SW480 (cell line): ENCODE data around the gene AP2A1.
"Not testable (repeated sequence)": the region's sequence is repeated elsewhere in the genome, so short reads cannot be mapped to it uniquely, and the experiment has no call there.

ENCODE experiments used
- DNase-seq: peaks from one replicate; pipeline ENCODE4 v3.0.0-alpha.2; 2016; ENCODE audit warnings: low spot score

Gene AP2A1

DNA sequence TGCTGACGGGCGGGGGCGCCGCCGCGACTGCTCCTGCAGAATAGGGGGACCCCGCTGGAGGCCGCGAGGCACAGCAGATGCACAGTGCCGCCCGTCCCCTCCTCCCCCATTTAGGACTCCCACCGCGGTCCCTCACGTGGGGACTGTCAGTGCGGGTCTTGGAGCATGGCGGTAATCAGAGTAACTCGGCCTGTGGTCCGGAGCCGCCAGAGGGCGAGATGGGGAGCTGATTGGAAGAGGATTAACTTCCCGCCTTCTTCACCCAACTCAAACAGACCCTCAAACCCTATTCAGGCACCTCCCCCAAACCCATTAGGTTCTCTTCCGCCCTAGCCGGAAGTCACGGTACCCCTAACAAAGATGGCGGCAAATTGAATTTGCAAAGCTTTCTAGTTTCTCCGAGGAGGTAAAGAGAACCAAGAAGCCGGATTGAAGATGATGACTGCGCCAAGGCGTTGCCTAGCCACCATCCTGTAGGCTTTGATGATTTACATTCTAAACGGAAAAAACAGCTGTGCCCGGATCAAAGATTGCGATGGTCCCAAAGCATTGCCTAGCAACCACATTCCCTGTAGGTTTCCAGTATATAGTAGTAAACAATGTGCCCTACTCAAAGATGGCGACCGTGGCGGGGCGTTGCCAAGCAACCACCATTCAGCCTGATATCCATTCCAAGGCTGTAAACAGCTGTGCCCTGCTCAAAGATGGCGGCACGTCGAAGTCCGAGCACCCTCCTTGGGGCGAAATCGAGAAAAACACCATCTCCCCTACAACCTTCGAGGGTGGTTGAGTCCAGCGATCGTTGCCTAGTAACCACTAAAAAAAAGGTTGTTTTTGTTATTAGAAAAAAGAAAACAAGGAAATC, 46.4 kb downstream of the AP2A1 start, which contains the start of gene FUZ:
Gene FUZ (minus strand): TSS at position 296 of the 865 bp plus-strand sequence. CDS start 186 bp downstream, at position 110.
- DNase-seq: peak; percentile 98

DNA sequence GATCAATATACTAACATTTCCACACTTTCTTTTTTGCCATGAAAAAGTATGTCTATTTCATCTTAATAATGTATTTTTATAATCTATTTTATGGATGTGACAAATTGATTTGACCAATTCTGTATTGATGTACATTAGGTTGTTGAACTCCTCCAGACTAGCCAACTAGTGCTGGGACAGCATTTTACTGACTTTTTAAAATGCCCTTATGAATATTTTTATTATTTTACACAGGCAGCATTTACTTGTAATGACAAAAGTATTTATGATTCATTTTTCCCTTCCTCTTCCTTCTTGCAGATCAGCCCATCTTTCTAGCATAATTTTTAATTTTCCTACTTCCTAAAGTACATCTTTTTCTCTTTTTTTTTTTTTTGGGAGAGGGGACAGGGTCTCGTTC, 47.2 kb downstream of the AP2A1 start:
- no peak for DNase-seq

DNA sequence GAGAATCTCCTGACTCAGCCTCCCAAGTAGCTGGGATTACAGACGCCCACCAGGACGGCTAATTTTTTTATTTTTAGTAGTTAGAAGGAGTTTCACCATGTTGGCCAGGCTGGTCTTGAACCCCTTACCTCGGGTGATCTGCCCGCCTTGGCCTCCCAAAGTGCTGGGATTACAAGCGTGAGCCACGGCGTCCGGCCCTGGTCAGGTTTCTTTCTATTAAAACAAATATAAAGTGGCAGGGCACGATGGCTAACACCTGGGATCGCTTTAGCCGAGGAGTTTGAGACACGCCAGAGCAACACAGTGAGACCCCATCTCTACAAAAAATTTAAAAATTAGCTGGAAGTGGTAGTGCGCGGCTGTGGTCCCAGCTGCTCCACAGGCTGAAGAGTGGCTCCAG, 49.8 kb downstream of the AP2A1 start:
- no peak for DNase-seq

DNA sequence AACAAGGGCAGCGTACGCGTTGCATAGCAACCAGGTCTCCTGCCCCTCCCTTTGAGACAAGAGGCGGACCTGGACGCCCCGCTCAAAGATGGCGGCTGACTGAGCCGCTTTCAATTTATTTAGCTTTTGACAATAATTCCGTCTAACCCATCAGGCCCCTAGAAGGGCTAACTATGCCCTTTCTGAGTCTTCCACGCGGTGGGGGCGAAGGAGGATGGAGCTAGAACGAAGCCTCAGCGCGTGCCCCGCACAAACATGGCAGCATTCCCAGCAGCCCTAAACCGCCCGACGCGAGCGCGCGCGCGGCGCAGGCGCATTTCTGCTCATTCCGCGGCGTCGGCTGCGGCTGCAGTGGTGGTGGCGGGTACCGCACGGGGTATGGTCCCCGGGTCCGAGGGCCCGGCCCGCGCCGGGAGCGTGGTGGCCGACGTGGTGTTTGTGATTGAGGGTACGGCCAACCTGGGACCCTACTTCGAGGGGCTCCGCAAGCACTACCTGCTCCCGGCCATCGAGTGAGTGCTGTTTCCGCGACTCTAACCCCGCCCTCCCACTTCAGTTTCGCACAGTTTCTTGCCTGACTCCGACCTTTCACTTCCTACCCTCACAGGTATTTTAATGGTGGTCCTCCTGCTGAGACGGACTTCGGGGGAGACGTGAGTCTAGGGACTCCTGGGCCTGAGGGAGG, 51.3 kb downstream of the AP2A1 start, which contains the start of gene MED25:
Gene MED25 (plus strand): TSS at position 326 of the 685 bp plus-strand sequence. CDS start 53 bp downstream, at position 379.
- DNase-seq: peak; percentile 86

DNA sequence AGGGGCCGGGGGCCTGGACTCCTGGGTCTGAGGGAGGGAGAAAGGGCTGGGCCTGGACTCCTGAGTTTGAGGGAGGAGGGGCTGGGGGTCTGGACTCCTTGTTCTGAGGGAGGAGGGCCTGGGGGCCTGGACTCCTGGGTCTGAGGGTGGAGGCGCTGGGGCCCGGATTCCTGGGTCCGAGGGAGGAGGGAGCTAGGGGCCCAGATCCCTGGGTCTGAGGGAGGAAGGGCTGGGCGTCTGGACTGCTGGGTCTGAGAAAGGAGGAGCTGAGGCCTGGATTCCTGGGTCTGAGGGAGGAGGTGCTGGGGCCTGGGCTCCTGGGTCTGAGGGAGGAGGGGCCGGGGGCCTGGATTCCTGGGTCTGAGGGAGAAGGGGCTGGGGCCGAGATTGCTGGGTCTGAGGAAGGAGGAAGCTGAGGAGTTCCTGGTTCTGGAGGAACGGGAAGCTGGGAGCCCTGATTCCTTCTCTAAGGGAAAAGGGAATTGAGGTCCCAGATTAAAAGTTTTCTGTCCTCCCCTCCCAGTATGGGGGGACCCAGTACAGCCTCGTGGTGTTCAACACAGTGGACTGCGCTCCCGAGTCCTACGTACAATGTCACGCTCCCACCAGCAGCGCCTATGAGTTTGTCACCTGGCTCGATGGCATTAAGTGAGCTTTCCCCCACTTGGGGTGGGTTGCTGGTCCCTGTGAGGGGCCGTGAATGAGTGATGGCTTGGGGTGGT, 52.0 kb downstream of the AP2A1 start:
- DNase-seq: no peak

DNA sequence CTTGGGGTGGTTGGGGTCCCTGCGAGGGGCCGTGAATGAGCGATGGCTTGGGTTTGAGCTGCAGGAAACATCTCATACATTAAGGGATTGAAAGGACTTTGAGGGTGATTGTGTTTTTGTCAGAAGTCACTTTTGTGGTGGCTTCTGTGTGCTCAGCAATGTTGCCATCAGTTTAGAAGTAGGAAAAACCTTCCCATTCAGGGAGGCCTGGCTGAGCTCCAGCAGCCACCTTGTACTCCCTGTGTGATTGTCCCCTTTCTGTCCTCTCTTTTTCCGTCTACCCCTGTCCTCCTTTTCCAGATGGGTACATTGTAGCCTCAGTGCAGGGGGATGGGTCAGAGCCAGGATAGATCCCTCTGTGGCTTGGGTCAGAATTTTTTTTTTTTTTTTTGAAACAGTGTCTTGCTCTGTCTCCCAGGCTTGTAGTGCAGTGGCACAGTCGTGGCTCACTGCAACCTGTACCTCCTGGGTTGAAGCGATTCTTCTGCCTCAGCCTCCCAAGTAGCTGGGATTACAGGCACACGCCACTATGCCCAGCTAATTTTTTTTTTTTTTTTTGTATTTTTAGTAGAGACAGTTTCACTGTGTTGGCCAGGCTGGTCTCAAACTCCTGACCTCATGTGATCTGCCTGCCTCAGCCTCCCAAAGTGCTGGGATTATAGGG, 52.8 kb downstream of the AP2A1 start:
- not testable (repeated sequence) for DNase-seq

DNA sequence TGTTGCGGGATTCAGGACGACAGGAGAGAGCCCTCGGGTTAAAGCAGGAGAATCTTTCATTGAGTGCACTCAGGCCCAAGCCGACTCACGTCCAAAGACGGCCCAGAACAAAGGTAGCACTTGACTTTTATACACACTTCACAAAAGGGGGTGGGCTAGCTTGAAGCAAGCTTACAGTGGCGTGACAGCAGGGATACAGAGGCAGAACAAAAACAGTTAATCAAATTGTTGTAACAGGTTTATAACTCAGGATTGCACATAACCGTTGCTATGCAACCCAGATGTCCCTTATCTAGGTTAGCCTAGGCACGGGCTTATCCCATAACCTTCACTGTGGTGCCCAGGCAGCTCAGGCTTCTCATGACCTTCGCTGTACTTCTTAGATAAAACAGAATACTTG, 53.3 kb downstream of the AP2A1 start:
- no peak for DNase-seq

DNA sequence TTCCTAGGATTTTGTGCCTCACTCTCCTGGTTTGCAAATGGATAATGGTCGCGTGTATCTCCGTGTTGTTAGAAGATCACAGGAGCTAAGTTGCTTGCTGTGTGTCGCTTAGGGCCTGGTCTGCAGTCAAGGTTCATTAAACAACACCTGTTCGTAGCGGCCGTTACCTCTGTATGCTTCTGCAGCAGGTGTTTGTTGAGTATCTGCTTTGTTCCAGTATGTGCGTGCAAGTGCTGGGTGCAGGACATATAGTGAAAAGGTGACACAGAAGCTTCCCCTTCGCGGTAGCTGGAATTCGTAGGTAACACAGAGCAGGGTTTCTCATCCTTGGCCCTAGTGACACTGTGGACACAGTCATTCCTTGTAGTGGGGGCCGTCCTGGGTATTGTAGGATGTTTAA, 56.7 kb downstream of the AP2A1 start:
- DNase-seq: no peak

DNA sequence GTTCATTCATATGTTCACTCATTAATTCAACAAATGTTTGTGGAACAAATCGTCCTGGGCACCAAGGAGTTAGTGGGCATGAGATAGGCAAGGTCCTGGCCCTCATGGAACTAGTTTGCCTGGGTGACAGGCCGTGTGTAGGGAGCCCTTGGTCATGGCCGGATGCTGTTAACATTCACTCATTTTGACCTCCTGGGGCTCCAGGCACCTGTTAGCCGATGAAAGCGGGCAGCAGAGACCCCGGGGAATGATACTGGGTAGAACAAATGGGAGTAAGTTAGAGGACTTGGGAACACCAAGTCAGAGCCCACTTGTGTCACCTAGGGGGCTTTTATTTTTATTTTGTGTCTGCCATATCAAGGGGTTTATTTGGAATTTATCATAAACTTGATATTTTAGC, 57.9 kb downstream of the AP2A1 start:
- no peak for DNase-seq

DNA sequence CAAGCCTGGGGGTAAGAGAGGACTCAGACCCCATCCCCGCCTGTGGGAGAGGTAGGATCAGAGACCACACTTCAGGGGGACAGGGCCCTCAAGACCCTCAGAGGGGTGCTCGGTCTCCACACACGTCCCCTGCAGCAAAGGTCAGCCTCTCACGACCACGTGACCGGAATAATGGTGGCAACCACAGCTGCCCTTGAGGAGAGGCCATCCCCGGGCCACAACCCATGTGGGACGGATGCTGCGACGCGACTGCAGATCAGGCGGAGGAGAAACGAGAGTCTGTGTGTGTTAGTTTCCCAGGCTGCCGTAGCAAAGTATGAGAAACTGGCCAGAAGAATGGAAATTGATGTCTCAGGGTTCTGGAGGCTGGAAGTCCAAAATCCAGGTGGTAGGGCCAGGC, 60.2 kb downstream of the AP2A1 start:
- DNase-seq: no peak

DNA sequence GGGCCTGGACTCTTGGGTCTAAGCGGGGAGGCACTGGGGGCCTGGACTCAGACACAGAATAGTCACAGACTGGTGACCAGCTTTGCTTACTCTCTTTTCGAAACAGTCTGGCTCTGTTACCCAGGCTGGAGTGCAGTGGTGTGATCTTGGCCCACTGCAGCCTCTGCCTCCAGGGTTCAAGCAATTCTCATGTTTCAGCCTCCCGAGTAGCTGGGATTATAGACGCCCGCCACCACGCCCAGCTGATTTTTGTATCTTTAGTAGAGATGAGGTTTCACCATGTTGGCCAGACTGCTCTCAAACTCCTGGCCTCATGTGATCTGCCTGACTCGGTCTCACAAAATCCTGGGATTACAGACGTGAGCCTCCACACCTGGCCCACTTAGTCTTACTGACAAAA, 62.4 kb downstream of the AP2A1 start:
- no peak for DNase-seq

DNA sequence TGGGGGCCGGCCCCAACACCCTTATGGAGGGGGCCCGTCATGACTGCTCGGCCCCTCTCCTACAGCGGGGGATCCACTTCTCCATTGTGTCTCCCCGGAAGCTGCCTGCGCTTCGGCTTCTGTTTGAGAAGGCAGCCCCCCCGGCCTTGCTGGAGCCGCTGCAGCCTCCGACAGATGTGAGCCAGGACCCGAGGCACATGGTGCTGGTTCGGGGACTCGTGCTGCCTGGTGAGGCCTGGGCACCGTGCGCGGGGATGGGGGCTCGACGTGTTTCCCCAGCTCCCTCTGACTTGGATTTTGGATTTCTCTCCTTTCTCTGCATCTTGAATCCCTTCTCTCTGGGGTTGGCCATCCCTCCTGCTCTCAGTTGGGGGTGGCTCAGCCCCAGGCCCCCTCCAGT, 62.9 kb downstream of the AP2A1 start:
- DNase-seq: no peak

DNA sequence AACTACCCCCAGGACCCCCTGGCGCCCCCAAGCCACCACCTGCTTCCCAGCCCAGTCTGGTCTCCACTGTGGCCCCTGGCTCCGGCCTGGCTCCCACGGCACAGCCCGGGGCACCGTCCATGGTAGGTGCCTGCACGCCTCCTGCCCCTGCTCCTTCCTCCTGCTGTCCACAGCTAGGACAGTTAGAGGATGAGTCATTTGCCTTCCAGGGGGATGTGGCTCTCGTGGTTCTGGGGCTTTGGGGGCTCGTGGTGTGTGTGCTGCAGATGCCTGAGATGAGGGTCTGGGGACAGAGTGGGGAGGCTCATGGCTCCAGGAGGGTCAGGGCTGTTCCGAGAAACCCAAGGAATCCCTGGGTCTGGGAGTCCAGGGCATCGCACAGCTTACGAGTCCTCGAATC, 64.0 kb downstream of the AP2A1 start:
- no peak for DNase-seq

DNA sequence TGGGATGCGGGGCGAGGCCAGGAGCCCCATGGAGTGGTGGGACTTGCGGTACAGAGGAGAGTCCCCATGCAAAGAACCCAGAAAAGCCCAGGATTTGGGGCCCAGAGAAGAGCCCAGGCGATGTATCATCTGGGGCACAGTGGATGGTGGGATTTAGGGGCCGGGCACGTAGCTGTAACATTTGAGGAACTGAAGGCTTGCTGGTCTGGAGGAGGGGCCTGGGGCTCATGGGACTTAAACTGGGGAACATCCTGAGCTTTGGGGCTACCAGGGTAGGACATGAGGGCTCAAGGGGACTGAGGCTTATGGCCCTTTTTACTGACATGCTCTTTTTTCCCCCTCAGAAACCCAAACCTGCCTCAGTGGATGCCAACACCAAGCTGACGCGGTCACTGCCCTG, 64.8 kb downstream of the AP2A1 start:
- DNase-seq: no peak

DNA sequence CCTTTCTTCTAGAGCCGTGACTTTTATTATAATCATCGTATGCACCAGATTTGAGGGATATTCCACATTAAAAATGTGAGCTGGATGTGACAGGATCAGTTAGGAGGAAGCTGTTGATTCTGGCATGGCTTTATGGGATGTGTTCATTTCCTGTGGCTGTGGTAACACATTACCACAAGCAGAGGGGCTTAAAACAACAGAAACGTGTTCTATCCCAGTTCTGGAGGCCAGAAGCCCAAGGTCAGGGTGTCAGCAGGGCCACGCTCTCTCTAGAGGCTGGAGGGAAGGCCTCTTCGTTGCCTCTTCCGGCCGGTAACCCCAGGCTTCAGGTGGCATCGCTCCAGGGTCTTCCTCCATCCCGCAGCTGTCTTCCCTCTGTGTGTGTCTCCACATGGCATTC, 65.8 kb downstream of the AP2A1 start:
- DNase-seq: no peak

DNA sequence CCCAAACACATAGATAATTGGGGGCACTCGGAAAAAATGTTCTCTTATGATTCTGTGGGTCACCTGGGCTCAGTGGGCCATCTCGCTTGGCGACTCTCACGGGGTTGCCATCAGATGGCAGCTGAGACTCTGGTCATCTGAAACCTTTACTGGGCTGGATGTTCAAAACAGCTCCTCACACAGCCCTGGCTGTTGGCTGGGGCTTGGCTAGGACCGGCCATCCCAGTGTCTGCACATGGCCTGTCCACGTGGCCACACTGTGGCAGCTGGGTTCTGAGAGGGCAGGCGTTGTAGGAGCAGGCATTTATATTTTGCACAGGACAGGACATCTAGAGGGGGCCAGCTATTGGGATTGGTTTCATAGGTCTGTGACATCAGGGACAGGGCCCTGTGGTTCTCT, 66.8 kb downstream of the AP2A1 start:
- no peak for DNase-seq

DNA sequence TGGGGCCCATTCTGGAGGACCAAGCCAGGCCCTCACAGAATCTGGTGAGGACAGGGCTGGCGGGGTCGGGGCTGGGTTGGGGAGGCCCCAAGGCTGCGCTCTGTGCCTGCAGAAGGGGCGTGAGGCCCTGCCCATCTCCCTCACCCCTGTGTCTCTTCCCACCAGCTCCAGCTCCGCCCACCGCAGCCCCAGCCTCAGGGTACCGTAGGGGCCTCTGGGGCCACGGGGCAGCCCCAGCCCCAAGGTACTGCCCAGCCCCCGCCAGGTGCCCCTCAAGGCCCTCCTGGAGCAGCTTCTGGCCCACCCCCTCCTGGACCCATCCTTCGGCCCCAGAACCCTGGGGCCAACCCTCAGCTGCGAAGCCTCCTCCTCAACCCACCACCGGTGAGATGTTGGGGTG, 68.8 kb downstream of the AP2A1 start:
- DNase-seq: no peak

DNA sequence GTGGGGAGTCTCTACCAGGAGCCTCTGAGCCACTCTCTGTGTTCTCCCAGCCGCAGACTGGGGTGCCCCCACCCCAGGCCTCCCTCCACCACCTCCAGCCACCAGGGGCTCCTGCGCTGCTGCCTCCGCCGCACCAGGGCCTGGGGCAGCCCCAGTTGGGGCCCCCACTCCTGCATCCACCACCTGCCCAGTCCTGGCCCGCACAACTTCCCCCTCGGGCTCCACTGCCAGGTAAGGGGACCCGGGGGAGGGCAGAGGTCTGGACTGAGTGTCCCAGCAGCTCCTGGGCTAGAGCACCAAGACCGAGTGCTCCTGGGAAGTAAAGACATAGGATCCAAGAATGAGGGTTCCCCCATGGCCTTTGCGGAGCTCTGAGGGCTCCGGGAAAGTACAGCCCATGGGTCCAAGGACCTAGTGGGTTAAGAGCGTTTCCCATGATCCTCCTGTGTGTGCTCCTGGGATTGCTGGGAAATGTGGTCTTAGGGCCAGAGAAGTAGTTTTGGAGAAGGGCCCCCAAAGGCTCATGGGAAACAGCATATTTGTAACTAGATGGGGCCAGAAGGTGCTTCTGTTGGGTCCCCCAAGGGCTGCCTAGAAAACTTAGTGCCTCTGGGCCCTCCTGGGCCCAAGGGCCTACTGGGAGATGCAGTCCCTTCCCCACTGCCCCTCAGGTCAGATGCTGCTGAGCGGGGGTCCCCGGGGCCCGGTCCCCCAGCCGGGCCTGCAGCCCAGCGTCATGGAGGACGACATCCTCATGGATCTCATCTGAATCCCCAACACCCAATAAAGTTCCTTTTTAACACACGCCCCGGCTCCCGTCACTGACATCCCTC, 69.6 kb downstream of the AP2A1 start:
- DNase-seq: no peak

DNA sequence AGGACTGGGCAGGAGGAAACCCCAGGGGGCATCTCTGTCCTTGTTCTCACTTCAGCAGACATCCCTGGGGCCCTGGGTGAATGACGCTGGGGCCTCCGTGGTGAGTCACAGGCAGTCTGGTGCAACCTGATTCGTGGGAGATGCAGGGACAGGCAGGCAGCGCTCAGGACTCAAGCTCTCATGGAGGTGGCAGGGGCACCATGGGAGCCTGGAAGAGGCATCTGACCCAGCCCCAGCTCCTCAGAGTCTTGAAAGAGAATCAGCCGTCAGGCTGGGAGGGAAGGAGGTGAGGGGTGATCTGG, 70.2 kb downstream of the AP2A1 start:
- DNase-seq: no peak

DNA sequence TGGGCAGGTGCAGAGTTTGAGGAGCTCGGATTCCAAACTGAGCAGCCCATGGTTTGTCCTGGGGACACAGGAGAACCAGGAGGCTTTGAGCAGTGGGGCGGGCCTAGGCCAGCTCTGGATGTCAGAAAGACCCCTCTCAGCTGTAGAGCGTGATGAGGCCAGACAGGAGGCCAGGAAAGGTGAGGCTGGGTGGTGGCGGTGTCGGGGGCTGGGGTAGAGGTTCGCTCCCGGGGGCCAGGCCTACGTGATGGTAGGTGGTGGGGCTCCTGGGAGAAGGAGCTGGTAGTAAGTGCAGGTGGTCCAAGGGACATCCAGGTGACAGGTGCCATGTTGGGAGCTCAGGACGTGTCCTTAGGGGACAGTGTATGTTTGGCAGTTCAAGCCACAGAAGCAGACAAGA, 70.6 kb downstream of the AP2A1 start:
- no peak for DNase-seq

DNA sequence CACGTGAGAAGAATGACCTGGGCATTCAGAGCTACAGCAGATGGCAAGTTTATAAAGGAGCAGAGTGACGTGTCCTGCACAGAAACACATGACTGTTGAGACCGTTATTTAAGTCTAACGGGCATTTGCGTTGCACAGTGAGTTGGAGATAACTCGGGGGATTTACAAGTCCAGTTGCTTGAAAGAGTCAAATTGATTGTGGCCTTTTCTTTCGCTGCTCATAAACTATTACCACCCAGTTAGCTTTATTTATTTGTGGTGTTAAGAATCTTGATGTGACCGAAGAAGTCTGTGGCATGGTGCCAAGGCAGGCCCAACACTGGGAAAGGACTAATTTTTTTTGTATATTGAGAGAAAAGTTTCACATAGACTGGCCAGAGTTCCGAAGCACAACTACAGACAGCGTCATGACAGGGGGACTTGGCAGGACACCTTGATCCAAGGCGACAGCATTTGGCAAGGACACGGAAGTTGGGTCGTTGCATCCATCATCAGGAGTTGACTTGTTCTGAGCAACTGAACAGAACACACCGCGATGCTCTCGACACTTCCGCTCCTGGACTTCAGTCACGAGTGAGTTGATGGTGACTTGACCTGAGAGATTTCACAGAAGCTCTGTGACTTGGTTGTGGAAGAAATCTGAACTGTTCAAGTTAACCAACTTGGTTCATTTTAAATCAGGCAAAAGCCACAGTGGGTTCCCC, 72.2 kb downstream of the AP2A1 start:
- no peak for DNase-seq
